ENCODE measurements around the gene GRAMD4.
"Not testable (repeated sequence)": the region's sequence is repeated elsewhere in the genome, so short reads cannot be mapped to it uniquely, and the experiment has no call there.

The GRAMD4 gene

DNA sequence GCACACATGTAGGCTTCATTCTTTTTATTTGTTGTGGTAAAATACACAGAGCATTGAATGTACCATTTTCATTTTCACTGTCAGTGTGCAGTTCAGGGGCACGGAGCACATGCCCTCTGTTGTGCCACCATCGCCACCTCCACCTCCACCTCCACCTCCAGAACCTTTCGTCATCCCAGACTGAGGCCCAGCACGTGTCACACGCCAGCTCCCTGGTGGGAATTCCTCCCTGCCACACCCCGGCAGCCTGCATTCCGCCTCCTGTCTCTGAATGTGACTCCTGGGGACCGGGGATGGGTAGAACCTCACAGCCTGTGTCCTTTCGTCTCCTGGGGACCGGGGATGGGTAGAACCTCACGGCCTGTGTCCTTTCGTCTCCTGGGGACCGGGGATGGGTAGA lies 10.9 kb downstream of the GRAMD4 start:
- DNase-seq (ENCODE audit: low read depth): no peak
- H3K4me3 ChIP-seq (ENCODE audit: low read length): no peak overlapping the region
- TF ChIP-seq, protein P1, sequence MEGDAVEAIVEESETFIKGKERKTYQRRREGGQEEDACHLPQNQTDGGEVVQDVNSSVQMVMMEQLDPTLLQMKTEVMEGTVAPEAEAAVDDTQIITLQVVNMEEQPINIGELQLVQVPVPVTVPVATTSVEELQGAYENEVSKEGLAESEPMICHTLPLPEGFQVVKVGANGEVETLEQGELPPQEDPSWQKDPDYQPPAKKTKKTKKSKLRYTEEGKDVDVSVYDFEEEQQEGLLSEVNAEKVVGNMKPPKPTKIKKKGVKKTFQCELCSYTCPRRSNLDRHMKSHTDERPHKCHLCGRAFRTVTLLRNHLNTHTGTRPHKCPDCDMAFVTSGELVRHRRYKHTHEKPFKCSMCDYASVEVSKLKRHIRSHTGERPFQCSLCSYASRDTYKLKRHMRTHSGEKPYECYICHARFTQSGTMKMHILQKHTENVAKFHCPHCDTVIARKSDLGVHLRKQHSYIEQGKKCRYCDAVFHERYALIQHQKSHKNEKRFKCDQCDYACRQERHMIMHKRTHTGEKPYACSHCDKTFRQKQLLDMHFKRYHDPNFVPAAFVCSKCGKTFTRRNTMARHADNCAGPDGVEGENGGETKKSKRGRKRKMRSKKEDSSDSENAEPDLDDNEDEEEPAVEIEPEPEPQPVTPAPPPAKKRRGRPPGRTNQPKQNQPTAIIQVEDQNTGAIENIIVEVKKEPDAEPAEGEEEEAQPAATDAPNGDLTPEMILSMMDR (conservative IDR thresholded peaks at IDR 0.05; ENCODE audit: low read length): no peak

DNA sequence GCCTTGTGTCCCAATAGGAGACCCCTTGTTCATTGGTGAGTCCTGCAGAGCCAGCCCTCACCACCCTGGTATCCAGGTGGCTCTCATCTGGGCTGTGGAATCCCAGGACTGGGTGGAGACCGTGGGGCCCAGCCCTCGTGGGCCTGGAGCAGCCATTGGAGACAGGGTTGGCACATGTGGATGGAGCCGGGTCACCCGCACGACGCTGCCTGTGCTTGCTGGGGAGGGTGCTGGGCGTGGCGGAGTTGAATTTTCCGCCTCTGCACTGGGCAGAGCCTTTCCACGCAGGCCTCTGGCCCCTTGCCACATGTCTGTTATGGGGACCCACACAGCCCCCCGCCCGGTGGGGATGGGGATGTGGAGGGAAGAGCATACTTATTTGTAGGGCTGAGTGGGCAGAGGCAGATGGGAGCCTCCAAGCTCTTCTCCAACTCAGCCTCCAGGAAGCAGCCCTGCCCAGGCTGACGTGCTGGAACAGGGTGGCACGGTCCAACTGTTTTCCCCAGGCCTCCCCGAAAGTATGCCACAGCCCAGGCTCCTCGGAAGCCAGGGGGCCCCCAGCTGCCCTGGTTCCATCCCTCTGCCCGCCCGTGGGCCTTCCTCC lies 12.6 kb downstream of the GRAMD4 start:
- DNase-seq (ENCODE audit: low read depth): no peak
- TF ChIP-seq, protein P1 (conservative IDR thresholded peaks at IDR 0.05; ENCODE audit: low read length): no peak
- H3K4me3 ChIP-seq (ENCODE audit: low read length): no peak overlapping the region

DNA sequence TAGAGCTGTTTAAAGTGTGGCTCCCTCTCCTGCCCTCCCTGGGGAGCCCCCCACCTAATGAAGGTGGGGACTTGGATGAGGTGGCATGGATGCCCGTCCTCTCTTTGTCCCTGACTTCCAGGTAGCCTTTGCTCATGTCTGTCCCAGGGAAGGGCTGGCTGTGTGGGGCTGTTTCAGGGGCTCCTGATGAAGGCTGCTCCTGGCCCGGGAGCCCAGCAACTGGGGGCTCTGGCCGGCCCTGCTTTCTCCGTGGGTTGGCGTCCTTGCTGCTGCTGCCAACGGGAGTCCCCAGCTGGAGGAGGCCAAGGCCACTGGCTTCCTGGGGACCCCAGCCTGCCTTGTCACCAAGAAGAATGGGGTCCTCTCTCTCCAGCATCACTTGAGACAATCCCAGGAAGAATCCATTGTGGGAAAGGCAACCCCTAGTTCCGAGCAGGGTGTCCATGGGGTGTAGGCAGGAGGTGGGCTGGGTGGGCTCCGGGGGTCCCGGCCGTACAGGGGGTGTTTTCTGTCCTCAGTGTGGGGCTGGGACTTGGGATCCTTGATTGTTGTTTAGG lies 13.2 kb downstream of the GRAMD4 start:
- H3K4me3 ChIP-seq (ENCODE audit: low read length): no peak overlapping the region
- TF ChIP-seq, protein P1 (conservative IDR thresholded peaks at IDR 0.05; ENCODE audit: low read length): no peak
- DNase-seq (ENCODE audit: low read depth): no peak

DNA sequence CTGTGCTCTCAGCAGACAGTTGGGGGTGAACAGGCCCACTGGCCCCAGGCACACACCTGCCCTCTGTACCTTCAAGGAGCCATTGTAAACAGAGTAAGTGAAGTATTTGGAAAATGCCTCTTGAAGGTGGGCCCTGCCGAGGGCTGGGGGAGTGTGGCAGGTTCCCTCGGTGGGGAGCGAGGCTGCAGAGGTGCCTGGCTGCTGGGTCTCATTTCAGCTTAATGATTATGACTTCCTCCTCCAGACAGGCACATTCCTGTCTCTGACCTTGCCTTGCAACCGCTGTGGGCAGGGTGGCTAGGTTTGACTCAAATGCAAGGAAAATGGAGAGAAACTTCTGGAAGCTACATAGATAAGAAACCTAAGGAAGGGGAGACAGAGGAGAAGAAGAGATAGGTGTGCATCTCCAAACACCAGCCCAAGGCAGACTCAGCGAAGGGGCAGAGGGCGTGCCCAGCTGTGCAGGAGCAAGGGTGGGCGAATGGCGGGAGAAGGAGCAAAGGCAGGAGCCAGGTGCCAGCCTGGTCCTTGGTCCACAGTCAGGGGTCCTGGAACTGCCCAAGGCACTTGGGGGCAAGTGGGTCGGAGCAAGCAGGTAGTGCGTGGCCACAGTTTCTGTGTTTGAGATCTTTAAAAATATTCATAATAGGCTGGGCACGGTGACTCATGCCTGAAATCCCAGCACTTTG lies 14.0 kb downstream of the GRAMD4 start:
- no peak overlapping the region for H3K4me3 ChIP-seq (ENCODE audit: low read length)
- no peak for DNase-seq (ENCODE audit: low read depth)
- TF ChIP-seq, protein P1 (conservative IDR thresholded peaks at IDR 0.05; ENCODE audit: low read length): no peak

DNA sequence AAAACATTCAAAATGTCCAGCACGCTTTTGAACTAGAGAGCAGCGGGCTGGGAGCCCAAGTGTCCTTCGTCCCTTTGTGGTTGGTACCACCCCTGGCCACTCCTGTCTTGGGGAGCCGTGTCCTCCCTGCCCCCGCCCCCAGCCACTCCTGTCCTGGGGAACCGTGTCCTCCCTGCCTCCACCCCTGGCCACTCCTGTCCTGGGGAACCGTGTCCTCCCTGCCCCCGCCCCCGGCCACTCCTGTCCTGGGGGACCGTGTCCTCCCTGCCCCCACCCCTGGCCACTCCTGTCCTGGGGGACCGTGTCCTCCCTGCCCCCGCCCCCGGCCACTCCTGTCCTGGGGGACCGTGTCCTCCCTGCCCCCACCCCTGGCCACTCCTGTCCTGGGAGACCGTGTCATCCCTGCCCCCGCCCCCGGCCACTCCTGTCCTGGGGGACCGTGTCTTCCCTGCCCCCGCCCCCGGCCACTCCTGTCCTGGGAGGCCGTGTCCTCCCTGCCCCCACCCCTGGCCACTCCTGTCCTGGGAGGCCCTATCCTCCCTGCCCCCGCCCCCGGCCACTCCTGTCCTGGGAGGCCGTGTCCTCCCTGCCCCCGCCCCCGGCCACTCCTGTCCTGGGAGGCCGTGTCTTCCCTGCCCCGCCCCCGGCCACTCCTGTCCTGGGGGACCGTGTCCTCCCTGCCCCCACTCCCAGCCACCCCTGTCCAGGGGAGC lies 14.9 kb downstream of the GRAMD4 start:
- DNase-seq (ENCODE audit: low read depth); H3K4me3 ChIP-seq (ENCODE audit: low read length): not testable (repeated sequence)

DNA sequence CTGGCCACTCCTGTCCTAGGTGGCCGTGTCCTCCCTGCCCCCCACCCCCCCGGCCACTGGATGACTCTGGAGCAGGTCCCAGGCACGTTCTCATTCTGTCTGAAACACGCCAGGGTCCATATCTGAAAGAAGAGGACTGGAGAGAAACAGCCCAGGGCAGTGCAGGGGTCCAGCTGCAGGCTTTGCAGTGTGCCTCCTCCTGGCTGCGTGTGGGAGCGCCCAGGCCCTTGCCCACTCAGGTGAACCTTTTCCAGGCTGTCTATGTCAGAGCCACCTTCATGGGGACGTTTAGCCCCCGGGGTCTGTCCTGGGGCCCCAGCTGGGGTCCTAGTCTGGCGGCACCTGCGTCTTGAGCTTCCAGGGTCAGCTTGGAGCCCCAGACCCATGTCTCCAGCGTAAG lies 15.6 kb downstream of the GRAMD4 start:
- DNase-seq (ENCODE audit: low read depth): no peak
- H3K4me3 ChIP-seq (ENCODE audit: low read length): no peak overlapping the region
- TF ChIP-seq, protein P1 (conservative IDR thresholded peaks at IDR 0.05; ENCODE audit: low read length): no peak

GRCh38 chr22:46636221-46637002 lies 16.2 kb downstream of the GRAMD4 start:
- TF ChIP-seq, protein P1 (conservative IDR thresholded peaks at IDR 0.05; ENCODE audit: low read length): no peak
- no peak overlapping the region for H3K4me3 ChIP-seq (ENCODE audit: low read length)
- no peak for DNase-seq (ENCODE audit: low read depth)
